Measurements from ENCODE around the gene MIA. TPM values are rescaled to one million over a fixed set of nuclear protein-coding genes. Genes with fewer than 3 reads are reported as not detected.
A peak's percentile ranks its signal among the peaks of the same experiment; 100 is the strongest.

Gene MIA
- total RNA-seq, 3 donors from 2014 or later: 5.6 to 47.3 TPM; not detected in 1

DNA sequence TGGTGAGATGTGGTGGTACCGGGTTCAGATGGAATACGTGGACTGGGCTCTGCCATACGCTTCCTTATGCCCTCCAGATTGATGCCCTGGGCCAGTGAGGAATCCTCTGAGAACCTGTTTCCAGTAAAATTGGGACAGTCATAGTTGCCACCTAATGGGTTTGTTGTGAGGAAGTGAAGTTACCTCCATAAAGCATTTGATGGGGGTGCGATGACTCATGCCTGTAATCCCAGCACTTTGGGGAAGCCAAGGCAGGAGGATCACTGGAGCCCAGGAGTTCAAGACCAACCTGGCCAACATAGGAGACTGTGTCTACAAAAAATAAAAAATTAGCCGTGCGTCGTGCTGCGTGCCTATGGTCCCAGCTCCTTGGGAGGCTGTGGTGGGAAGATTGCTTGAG, 19.5 kb upstream of the MIA start:
- H3K4me3 ChIP-seq: no peak overlapping the region
- no peaks in the 10 kb centered on the region for H3K27me3 ChIP-seq
- no peaks in the 10 kb centered on the region for H3K9me3 ChIP-seq
- peak overlapping the region; percentile 1 to 25 for H3K27ac ChIP-seq
- H3K36me3 ChIP-seq: peaks cover 9% of the 10 kb centered on the region
- no peak for DNase-seq (ENCODE audit: low spot score in 2 of 2)
- peaks cover 0 to 11% of the 10 kb centered on the region in 2 donors for H3K4me1 ChIP-seq
- TF ChIP-seq POLR2A (IDR thresholded peaks at IDR 0.05) (no peak), POLR2AphosphoS5 (IDR thresholded peaks at IDR 0.05) (no peak)
- TF ChIP-seq, protein P1, sequence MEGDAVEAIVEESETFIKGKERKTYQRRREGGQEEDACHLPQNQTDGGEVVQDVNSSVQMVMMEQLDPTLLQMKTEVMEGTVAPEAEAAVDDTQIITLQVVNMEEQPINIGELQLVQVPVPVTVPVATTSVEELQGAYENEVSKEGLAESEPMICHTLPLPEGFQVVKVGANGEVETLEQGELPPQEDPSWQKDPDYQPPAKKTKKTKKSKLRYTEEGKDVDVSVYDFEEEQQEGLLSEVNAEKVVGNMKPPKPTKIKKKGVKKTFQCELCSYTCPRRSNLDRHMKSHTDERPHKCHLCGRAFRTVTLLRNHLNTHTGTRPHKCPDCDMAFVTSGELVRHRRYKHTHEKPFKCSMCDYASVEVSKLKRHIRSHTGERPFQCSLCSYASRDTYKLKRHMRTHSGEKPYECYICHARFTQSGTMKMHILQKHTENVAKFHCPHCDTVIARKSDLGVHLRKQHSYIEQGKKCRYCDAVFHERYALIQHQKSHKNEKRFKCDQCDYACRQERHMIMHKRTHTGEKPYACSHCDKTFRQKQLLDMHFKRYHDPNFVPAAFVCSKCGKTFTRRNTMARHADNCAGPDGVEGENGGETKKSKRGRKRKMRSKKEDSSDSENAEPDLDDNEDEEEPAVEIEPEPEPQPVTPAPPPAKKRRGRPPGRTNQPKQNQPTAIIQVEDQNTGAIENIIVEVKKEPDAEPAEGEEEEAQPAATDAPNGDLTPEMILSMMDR (IDR thresholded peaks at IDR 0.05): no peak
- intact Hi-C loops (cut with DNase I; ENCODE audit: low total_unique reads): no loop called here

- Histone ChIP-seq H3K36me3 (peaks cover 9% of the 10 kb centered on the region), H3K4me3 (no peak overlapping the region), H3K9me3 (no peaks in the 10 kb centered on the region), H3K27ac (peak overlapping the region in 1 of 2 donors; percentile 25), H3K4me1 (peaks cover 0 to 11% of the 10 kb centered on the region in 2 donors), H3K27me3 (no peaks in the 10 kb centered on the region)
- no peak for DNase-seq (ENCODE audit: low spot score in 2 of 2)
- intact Hi-C loops (cut with DNase I; ENCODE audit: low total_unique reads): no loop called here
- no peak for TF ChIP-seq POLR2AphosphoS5 (IDR thresholded peaks at IDR 0.05)
- TF ChIP-seq POLR2A (IDR thresholded peaks at IDR 0.05): no peak
- TF ChIP-seq, protein P1 (IDR thresholded peaks at IDR 0.05): no peak
Measured at GRCh38 chr19:40756502-40757110, 18.7 kb upstream of the MIA start.

DNA sequence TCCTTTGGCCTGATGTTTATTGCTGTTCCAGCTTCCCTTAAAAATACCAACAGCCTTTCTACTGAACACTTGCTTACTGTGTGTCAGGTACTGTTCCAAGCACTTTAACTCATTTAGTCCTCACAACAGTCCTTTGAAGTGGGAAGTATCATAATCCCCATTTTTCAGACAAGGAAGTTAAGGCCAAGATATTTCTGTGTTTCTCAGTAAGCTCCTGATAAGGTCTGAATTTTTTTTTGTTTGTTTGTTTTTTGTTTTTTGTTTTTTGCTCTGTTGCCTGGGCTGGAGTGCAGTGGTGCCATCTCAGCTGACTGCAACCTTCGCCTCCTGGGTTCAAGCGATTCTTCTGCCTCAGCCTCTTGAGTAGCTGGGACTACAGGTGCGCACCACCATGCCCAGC, 16.8 kb upstream of the MIA start:
- DNase-seq (ENCODE audit: low spot score in 2 of 2): no peak
- peaks cover 21% of the 10 kb centered on the region for H3K36me3 ChIP-seq
- intact Hi-C loops (cut with DNase I; ENCODE audit: low total_unique reads): no loop called here

GRCh38 chr19:40759352-40759751, 16.0 kb upstream of the MIA start:
- Histone ChIP-seq H3K27me3 (no peaks in the 10 kb centered on the region), H3K4me3 (no peak overlapping the region), H3K4me1 (peaks cover 0 to 5% of the 10 kb centered on the region in 2 donors), H3K9me3 (no peaks in the 10 kb centered on the region), H3K27ac (no peak overlapping the region), H3K36me3 (peaks cover 22% of the 10 kb centered on the region)
- no peak for TF ChIP-seq POLR2A (IDR thresholded peaks at IDR 0.05)
- no peak for TF ChIP-seq POLR2AphosphoS5 (IDR thresholded peaks at IDR 0.05)
- TF ChIP-seq, protein P1 (IDR thresholded peaks at IDR 0.05): no peak
- DNase-seq (ENCODE audit: low spot score in 2 of 2): no peak
- intact Hi-C loops (cut with DNase I; ENCODE audit: low total_unique reads): no loop called here

More for the DNA sequence above, 16.8 kb upstream of the MIA start:
- H3K4me1 ChIP-seq: peaks cover 0 to 11% of the 10 kb centered on the region in 2 donors
- no peaks in the 10 kb centered on the region for H3K9me3 ChIP-seq
- no peak for TF ChIP-seq POLR2AphosphoS5 (IDR thresholded peaks at IDR 0.05)
- TF ChIP-seq POLR2A (IDR thresholded peaks at IDR 0.05): no peak
- TF ChIP-seq, protein P1 (IDR thresholded peaks at IDR 0.05): no peak
- no peak overlapping the region for H3K27ac ChIP-seq
- no peaks in the 10 kb centered on the region for H3K27me3 ChIP-seq
- no peak overlapping the region for H3K4me3 ChIP-seq

- Histone ChIP-seq H3K4me1 (no peaks in the 10 kb centered on the region), H3K27ac (peak overlapping the region in 1 of 2 donors; percentile 19), H3K9me3 (no peaks in the 10 kb centered on the region), H3K4me3 (no peak overlapping the region), H3K36me3 (peaks cover 22% of the 10 kb centered on the region), H3K27me3 (no peaks in the 10 kb centered on the region)
- no peak for TF ChIP-seq POLR2A (IDR thresholded peaks at IDR 0.05)
- TF ChIP-seq, protein P1 (IDR thresholded peaks at IDR 0.05): no peak
- no peak for TF ChIP-seq POLR2AphosphoS5 (IDR thresholded peaks at IDR 0.05)
- DNase-seq (ENCODE audit: low spot score in 2 of 2): no peak
- intact Hi-C loops (cut with DNase I; ENCODE audit: low total_unique reads): no loop called here
Measured at GRCh38 chr19:40762754-40763470, 12.4 kb upstream of the MIA start.

Data from breast epithelium (tissue), 4 donors.